Neural cell (in vitro differentiated cells): ENCODE data around the gene HECW1.

Experiments
- CTCF ChIP-seq: fragments of 450-650 bp; IDR thresholded peaks from 2 replicates; pipeline ENCODE4 v1.5.1; 2014; ENCODE audit warnings: antibody characterized with exemption, mild to moderate bottlenecking, moderate library complexity; ENCODE audit not compliant: poor library complexity, severe bottlenecking
- EZH2 ChIP-seq: fragments of 200-600, 300-800 bp; shearing (Covaris generic), sonication (generic); IDR thresholded peaks from 2 replicates; pipeline ENCODE4 v1.6.1; 2014; ENCODE audit warnings: antibody characterized with exemption, low read length, borderline replicate concordance, mild to moderate bottlenecking; ENCODE audit not compliant: insufficient read depth, poor library complexity, severe bottlenecking
- POLR2AphosphoS5 ChIP-seq: IDR thresholded peaks from 2 replicates; pipeline ENCODE4 v1.6.1; 2012
- REST ChIP-seq: IDR thresholded peaks from 2 replicates; pipeline ENCODE4 v1.6.1; 2012; ENCODE audit warnings: borderline replicate concordance

GRCh38 chr7:43215061-43215460, 102.6 kb downstream of the HECW1 start:
- TF ChIP-seq CTCF (no peak), EZH2 (no peak), POLR2AphosphoS5 (no peak), REST (no peak)
